Muscle of leg (tissue), 11 donors: ENCODE results near the gene FOCAD. TPM values are rescaled to one million over a fixed set of nuclear protein-coding genes. Genes with fewer than 3 reads are reported as not detected.
A peak's percentile ranks its signal among the peaks of the same experiment; 100 is the strongest.

Experiments
- DNase-seq: peaks from one replicate; pipeline ENCODE4 v3.0.0; 2013
- H3K27ac ChIP-seq: one replicate; pipeline ENCODE4 v1.5.1; 2013; ENCODE audit warnings: mild to moderate bottlenecking, low read length, control low read depth
- H3K27me3 ChIP-seq: one replicate; pipeline ENCODE4 v1.6.1; 2013; ENCODE audit warnings: low read length; ENCODE audit not compliant: control insufficient read depth, insufficient read depth
- H3K36me3 ChIP-seq: one replicate; pipeline ENCODE4 v1.6.1; 2013; ENCODE audit warnings: low read length; ENCODE audit not compliant: control insufficient read depth, insufficient read depth
- H3K4me1 ChIP-seq: one replicate; pipeline ENCODE4 v1.6.1; 2013; ENCODE audit warnings: low read length; ENCODE audit not compliant: control insufficient read depth, insufficient read depth
- H3K4me3 ChIP-seq: one replicate; pipeline ENCODE4 v1.5.1; 2013; ENCODE audit warnings: low read length, control low read depth
- H3K9me3 ChIP-seq: replicated peaks from 2 replicates; pipeline ENCODE4 v1.6.1; 2013; ENCODE audit warnings: low read depth, low read length; ENCODE audit not compliant: control insufficient read depth
- WGBS: methylation state at CpG from one replicate; pipeline ENCODE4 v1.1.5; 2013; ENCODE audit warnings: missing lambda C conversion rate; ENCODE audit not compliant: insufficient coverage; 5-methylcytosine and 5-hydroxymethylcytosine counted together
- polyA plus RNA-seq, 8 donors: library from polyadenylated mRNA; unstranded; fragments of 120-200 nt; gene quantifications; one replicate each; pipeline versions ENCODE4 v1.2.1 to v1.2.3, GENCODE V29; 2013; ENCODE audit warnings: inconsistent platforms in 1 of 8, low replicate concordance in 1 of 8; ENCODE audit not compliant: insufficient read length in 8 of 8, insufficient read depth in 1 of 8
- total RNA-seq: library from RNA; stranded (reverse); fragments of 120-200 nt; gene quantifications from one replicate; pipeline ENCODE4 v1.2.4, GENCODE V29; 2013

The FOCAD gene
- total and polyA plus RNA-seq, 9 donors, result 13.3 to 25.6 (median 17.1) TPM

- peaks cover 13% of the 10 kb centered on the region for H3K36me3 ChIP-seq
- DNase-seq, result no peak
- 93% methylated on average over 2 of the region's 2 CpGs for WGBS
Observed at GRCh38 chr9:20996809-20997208, 312.8 kb downstream of the FOCAD start.

DNA sequence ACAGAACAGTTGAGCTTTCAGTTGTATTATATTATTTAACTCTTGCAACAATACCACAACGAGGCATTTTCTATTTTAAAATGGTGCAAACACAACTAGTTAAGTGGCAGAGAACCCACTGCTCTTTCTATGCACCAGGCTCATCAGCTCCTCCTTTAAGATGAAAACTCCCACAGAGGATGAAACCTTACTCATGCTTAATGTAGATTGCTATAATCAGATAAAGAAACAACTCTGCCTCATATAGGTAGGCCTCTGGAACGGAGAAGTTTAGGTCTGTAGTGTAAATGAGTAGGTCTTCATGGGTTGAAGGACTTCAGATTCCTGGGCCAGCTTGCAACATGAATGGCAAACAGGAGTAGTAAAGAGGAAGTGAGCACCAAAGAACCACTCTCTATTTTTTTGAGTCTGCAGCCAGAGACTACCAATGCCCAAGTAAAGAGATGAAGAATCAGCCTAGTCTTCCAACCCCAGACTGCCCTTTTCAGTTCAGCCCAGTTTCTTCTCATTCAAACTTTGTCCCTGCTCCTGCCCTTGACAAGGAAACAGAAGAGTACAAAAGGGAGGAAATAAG lies 313.5 kb downstream of the FOCAD start:
- Histone ChIP-seq H3K4me1 (no peaks in the 10 kb centered on the region), H3K27ac (no peak overlapping the region), H3K9me3 (peaks cover 2% of the 10 kb centered on the region), H3K4me3 (no peak overlapping the region), H3K27me3 (no peaks in the 10 kb centered on the region), H3K36me3 (peaks cover 9% of the 10 kb centered on the region)
- DNase-seq, result no peak
- WGBS, result no CpG with 5 or more reads among the region's 2 CpGs

More at GRCh38 chr9:20996809-20997208, 312.8 kb downstream of the FOCAD start:
- no peaks in the 10 kb centered on the region for H3K27me3 ChIP-seq
- H3K9me3 ChIP-seq, result peaks cover 2% of the 10 kb centered on the region
- no peak overlapping the region for H3K27ac ChIP-seq
- H3K4me3 ChIP-seq, result no peak overlapping the region
- no peaks in the 10 kb centered on the region for H3K4me1 ChIP-seq

DNA sequence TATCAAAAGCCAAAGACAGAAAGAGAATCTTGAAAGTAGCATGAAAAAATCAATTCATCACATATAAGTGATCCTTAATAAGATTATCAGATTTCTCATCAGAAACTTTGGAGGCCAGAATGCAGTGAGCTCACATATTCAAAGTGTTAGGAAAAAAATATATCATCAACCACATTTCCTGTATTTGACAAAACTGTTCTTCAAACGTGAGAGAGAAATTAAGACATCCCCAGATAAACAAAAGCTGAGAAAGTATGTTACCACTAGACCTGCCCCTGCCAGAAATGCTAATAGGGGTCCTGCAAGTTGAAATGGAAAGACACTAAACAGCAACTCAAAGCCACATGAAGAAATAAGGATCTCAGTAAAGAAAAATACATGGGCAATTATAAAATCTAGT lies 317.5 kb downstream of the FOCAD start:
- Histone ChIP-seq H3K27me3 (no peaks in the 10 kb centered on the region), H3K4me1 (no peaks in the 10 kb centered on the region), H3K9me3 (peaks cover 2% of the 10 kb centered on the region), H3K36me3 (peaks cover under 1% of the 10 kb centered on the region), H3K4me3 (no peak overlapping the region), H3K27ac (no peak overlapping the region)
- no peak for DNase-seq
- no CpG with 5 or more reads among the region's 1 CpG for WGBS

DNA sequence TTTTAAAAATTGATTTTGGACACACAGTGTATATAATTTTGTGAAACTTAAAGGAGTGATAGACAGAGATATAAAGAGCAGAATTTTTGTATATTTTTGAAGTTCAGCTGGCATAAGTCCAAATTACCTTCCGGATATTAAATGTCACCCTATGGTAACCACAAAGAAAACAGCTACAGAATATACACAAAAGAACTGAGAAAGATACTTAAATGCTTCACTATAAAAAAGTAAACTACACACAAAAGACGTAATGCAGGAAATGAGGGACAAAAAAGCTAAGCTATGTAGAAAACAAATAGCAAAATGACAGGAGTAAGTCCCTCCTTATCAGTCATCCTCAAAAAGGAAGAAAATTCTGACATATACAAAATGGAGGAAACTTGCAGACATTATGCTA lies 318.0 kb downstream of the FOCAD start:
- no peak for DNase-seq
- H3K9me3 ChIP-seq, result peaks cover 2% of the 10 kb centered on the region
- H3K4me1 ChIP-seq, result no peaks in the 10 kb centered on the region
- no peaks in the 10 kb centered on the region for H3K36me3 ChIP-seq
- no peak overlapping the region for H3K4me3 ChIP-seq
- no CpG with 5 or more reads among the region's 2 CpGs for WGBS
- no peak overlapping the region for H3K27ac ChIP-seq
- H3K27me3 ChIP-seq, result no peaks in the 10 kb centered on the region

GRCh38 chr9:21015129-21015815 lies 331.2 kb downstream of the FOCAD start:
- Histone ChIP-seq H3K27me3 (no peaks in the 10 kb centered on the region), H3K4me3 (no peak overlapping the region), H3K9me3 (no peaks in the 10 kb centered on the region), H3K4me1 (peaks cover 3% of the 10 kb centered on the region), H3K36me3 (no peaks in the 10 kb centered on the region), H3K27ac (no peak overlapping the region)
- peak; percentile 34 for DNase-seq
- no CpG with 5 or more reads among the region's 5 CpGs for WGBS

- H3K27me3 ChIP-seq, result no peaks in the 10 kb centered on the region
- H3K4me3 ChIP-seq, result no peak overlapping the region
- H3K9me3 ChIP-seq, result no peaks in the 10 kb centered on the region
- H3K27ac ChIP-seq, result no peak overlapping the region
- H3K4me1 ChIP-seq, result peaks cover 3% of the 10 kb centered on the region
- no peak for DNase-seq
- H3K36me3 ChIP-seq, result no peaks in the 10 kb centered on the region
Observed at GRCh38 chr9:21015995-21016394, 331.9 kb downstream of the FOCAD start.

GRCh38 chr9:21016701-21017491 lies 332.8 kb downstream of the FOCAD start:
- Histone ChIP-seq H3K27me3 (no peaks in the 10 kb centered on the region), H3K4me1 (peaks cover 3% of the 10 kb centered on the region), H3K27ac (no peak overlapping the region), H3K4me3 (no peak overlapping the region), H3K9me3 (no peaks in the 10 kb centered on the region), H3K36me3 (no peaks in the 10 kb centered on the region)
- DNase-seq, result no peak
- no CpG with 5 or more reads among the region's 2 CpGs for WGBS

DNA sequence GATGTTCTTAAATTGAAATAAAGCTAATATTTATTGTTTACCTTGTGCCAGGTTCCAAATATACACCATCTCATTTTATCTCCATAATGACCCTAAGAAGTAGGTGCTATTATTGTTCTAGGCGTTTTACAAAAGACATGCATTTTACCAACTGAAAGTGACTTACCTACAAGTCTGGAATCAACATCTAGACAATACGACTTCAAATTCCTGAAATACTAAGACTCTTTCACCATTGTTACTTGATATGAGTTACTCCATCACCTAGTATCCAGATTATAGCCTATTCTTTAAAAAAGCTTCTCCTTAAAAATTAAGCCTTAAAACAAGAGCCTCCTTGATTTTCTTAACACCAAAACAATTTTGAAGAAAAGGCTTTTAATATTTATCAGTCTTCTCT lies 334.1 kb downstream of the FOCAD start:
- Histone ChIP-seq H3K27me3 (no peaks in the 10 kb centered on the region), H3K36me3 (no peaks in the 10 kb centered on the region), H3K4me1 (peaks cover 3% of the 10 kb centered on the region), H3K4me3 (no peak overlapping the region), H3K9me3 (no peaks in the 10 kb centered on the region), H3K27ac (no peak overlapping the region)
- DNase-seq, result no peak
- WGBS, result no CpG with 5 or more reads among the region's 2 CpGs

DNA sequence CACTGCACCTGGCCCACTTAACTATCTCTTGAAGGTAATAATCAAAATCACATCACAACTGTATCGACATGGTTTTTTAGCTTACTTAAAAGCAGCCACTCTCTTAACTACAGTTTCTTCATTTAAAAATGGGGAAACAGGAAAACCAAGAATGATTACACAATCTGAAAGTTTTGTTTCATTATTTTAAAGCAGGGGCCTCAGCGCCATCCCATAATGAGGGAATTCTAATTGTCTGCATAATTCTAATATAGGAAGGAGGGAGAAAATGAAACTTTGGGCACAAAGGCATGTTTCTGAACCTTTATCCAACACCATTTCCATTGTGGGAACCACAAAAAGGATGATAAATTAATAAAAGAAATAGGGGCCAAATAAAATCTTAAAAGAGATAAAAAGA lies 339.8 kb downstream of the FOCAD start:
- WGBS, result no CpG with 5 or more reads among the region's 2 CpGs
- no peaks in the 10 kb centered on the region for H3K9me3 ChIP-seq
- H3K27ac ChIP-seq, result no peak overlapping the region
- DNase-seq, result peak; percentile 33
- no peaks in the 10 kb centered on the region for H3K4me1 ChIP-seq
- H3K36me3 ChIP-seq, result no peaks in the 10 kb centered on the region
- H3K27me3 ChIP-seq, result no peaks in the 10 kb centered on the region
- H3K4me3 ChIP-seq, result no peak overlapping the region

GRCh38 chr9:21027295-21027694 lies 343.2 kb downstream of the FOCAD start:
- H3K4me1 ChIP-seq, result peaks cover 4% of the 10 kb centered on the region
- DNase-seq, result no peak
- H3K36me3 ChIP-seq, result no peaks in the 10 kb centered on the region
- peaks cover 5% of the 10 kb centered on the region for H3K27me3 ChIP-seq
- H3K27ac ChIP-seq, result no peak overlapping the region
- H3K9me3 ChIP-seq, result no peaks in the 10 kb centered on the region
- 83% methylated on average over 1 of the region's 4 CpGs for WGBS
- no peak overlapping the region for H3K4me3 ChIP-seq
